HG02678 (cell line): ENCODE results near the gene STAG2.
"Not testable (repeated sequence)": the region's sequence is repeated elsewhere in the genome, so short reads cannot be mapped to it uniquely, and the experiment has no call there.

Experiments
- ATAC-seq: cut with Tn5 transposase; IDR thresholded peaks from one replicate; pipeline ENCODE4 v1.9.1; 2021; ENCODE audit warnings: mild to moderate bottlenecking, moderate library complexity; ENCODE audit not compliant: unreplicated experiment

STAG2 gene

GRCh38 chrX:123961268-123962005 lies at the start of gene STAG2:
Gene STAG2 (plus strand): TSS chrX:123961706. CDS start chrX:124022628, 60,922 bp downstream.
- no peak for ATAC-seq

GRCh38 chrX:123917069-123917468 lies 44.4 kb upstream of the STAG2 start:
- ATAC-seq: no peak

- ATAC-seq: no peak
Observed at GRCh38 chrX:123918106-123918721, 43.3 kb upstream of the STAG2 start.

- no peak for ATAC-seq
Observed at GRCh38 chrX:123920105-123920785, 41.3 kb upstream of the STAG2 start.

GRCh38 chrX:123923211-123923610 lies 38.3 kb upstream of the STAG2 start:
- ATAC-seq: no peak

- no peak for ATAC-seq
Observed at GRCh38 chrX:123924186-123924585, 37.3 kb upstream of the STAG2 start.

- no peak for ATAC-seq
Observed at GRCh38 chrX:123927845-123928244, 33.7 kb upstream of the STAG2 start.

- not testable (repeated sequence) for ATAC-seq
Observed at GRCh38 chrX:123932055-123932454, 29.5 kb upstream of the STAG2 start.

- no peak for ATAC-seq
Observed at GRCh38 chrX:123943074-123943473, 18.4 kb upstream of the STAG2 start.

- no peak for ATAC-seq
Observed at GRCh38 chrX:123943488-123943887, 18.0 kb upstream of the STAG2 start.

- no peak for ATAC-seq
Observed at GRCh38 chrX:123949846-123950245, 11.7 kb upstream of the STAG2 start.

- ATAC-seq: no peak
Observed at GRCh38 chrX:123959281-123960063, 2.0 kb upstream of the STAG2 start.

GRCh38 chrX:123960956-123961267 lies 594 bp upstream of the STAG2 start:
- no peak for ATAC-seq

- no peak for ATAC-seq
Observed at GRCh38 chrX:123962006-123962467, 531 bp downstream of the STAG2 start.

- peak; percentile 56 for ATAC-seq
Observed at GRCh38 chrX:123962794-123963373, 1.4 kb downstream of the STAG2 start.

GRCh38 chrX:123964156-123964834 lies 2.8 kb downstream of the STAG2 start:
- no peak for ATAC-seq

GRCh38 chrX:123965712-123966111 lies 4.2 kb downstream of the STAG2 start:
- no peak for ATAC-seq

- no peak for ATAC-seq
Observed at GRCh38 chrX:123967497-123967896, 6.0 kb downstream of the STAG2 start.

- no peak for ATAC-seq
Observed at GRCh38 chrX:123968383-123969050, 7.0 kb downstream of the STAG2 start.

GRCh38 chrX:123971982-123972381 lies 10.5 kb downstream of the STAG2 start:
- ATAC-seq: no peak
